ENCODE results near the gene PTRHD1.
"Not testable (repeated sequence)": the region's sequence is repeated elsewhere in the genome, so short reads cannot be mapped to it uniquely, and the experiment has no call there.

Gene PTRHD1

GRCh38 chr2:24792874-24793760 is at the start of gene PTRHD1, which contains the start of gene CENPO:
Gene PTRHD1 (minus strand): TSS chr2:24793391. CDS start chr2:24793377, 14 bp downstream.
Gene CENPO (plus strand): TSS chr2:24793425. CDS start chr2:24793920, 495 bp downstream.
- peak; percentile 93 for DNase-seq (ENCODE audit: low read depth)

- DNase-seq (ENCODE audit: low read depth), result no peak
Measured at GRCh38 chr2:24842081-24843050, 49.2 kb upstream of the PTRHD1 start.

- no peak for DNase-seq (ENCODE audit: low read depth)
Measured at GRCh38 chr2:24840962-24841945, 48.1 kb upstream of the PTRHD1 start.

- DNase-seq (ENCODE audit: low read depth), result no peak
Measured at GRCh38 chr2:24840164-24840869, 47.1 kb upstream of the PTRHD1 start.

- no peak for DNase-seq (ENCODE audit: low read depth)
Measured at GRCh38 chr2:24839729-24840128, 46.5 kb upstream of the PTRHD1 start.

- no peak for DNase-seq (ENCODE audit: low read depth)
Measured at GRCh38 chr2:24838541-24838940, 45.4 kb upstream of the PTRHD1 start.

- no peak for DNase-seq (ENCODE audit: low read depth)
Measured at GRCh38 chr2:24837996-24838513, 44.9 kb upstream of the PTRHD1 start.

GRCh38 chr2:24836706-24837105 is 43.5 kb upstream of the PTRHD1 start:
- no peak for DNase-seq (ENCODE audit: low read depth)

GRCh38 chr2:24836206-24836605 is 43.0 kb upstream of the PTRHD1 start:
- no peak for DNase-seq (ENCODE audit: low read depth)

- not testable (repeated sequence) for DNase-seq (ENCODE audit: low read depth)
Measured at GRCh38 chr2:24835411-24835810, 42.2 kb upstream of the PTRHD1 start.

- no peak for DNase-seq (ENCODE audit: low read depth)
Measured at GRCh38 chr2:24834733-24835395, 41.7 kb upstream of the PTRHD1 start.

GRCh38 chr2:24833821-24834732 is 40.9 kb upstream of the PTRHD1 start:
- DNase-seq (ENCODE audit: low read depth), result no peak

GRCh38 chr2:24832931-24833701 is 39.9 kb upstream of the PTRHD1 start:
- DNase-seq (ENCODE audit: low read depth), result no peak

- DNase-seq (ENCODE audit: low read depth), result no peak
Measured at GRCh38 chr2:24832521-24832920, 39.3 kb upstream of the PTRHD1 start.

GRCh38 chr2:24832073-24832461 is 38.9 kb upstream of the PTRHD1 start:
- DNase-seq (ENCODE audit: low read depth), result no peak

GRCh38 chr2:24831221-24832072 is 38.3 kb upstream of the PTRHD1 start:
- DNase-seq (ENCODE audit: low read depth), result no peak

- no peak for DNase-seq (ENCODE audit: low read depth)
Measured at GRCh38 chr2:24830786-24831185, 37.6 kb upstream of the PTRHD1 start.

Data from HS-27A (cell line).